GM19395 (cell line): ENCODE data around the gene FHIT.

Experiments used
- ATAC-seq: cut with Tn5 transposase; IDR thresholded peaks from one replicate; pipeline ENCODE4 v1.9.1; 2021; ENCODE audit warnings: mild to moderate bottlenecking, moderate library complexity; ENCODE audit not compliant: unreplicated experiment

The FHIT gene

GRCh38 chr3:59798372-59799086 is 1452.7 kb downstream of the FHIT start:
- no peak for ATAC-seq

DNA sequence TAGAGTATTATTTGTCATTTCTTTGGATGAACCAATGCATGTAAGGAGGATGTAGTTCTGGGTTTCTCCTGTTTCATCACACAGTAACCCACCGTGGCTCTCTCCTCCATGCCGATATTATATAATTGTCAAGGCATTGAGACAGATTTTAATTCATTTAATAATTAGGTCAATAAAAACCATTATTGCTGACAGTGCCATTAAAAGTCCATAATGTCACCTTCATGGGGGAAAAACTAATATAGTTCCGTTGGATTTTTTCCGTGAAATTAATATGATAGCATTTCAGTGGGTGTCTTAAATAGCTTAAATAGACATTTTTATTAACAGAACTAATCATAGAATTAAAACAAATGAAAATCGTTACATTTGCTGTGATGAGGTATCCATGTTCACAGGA is 1453.7 kb downstream of the FHIT start:
- ATAC-seq = no peak

- ATAC-seq = no peak
Observed at GRCh38 chr3:59796456-59796855, 1454.8 kb downstream of the FHIT start.

DNA sequence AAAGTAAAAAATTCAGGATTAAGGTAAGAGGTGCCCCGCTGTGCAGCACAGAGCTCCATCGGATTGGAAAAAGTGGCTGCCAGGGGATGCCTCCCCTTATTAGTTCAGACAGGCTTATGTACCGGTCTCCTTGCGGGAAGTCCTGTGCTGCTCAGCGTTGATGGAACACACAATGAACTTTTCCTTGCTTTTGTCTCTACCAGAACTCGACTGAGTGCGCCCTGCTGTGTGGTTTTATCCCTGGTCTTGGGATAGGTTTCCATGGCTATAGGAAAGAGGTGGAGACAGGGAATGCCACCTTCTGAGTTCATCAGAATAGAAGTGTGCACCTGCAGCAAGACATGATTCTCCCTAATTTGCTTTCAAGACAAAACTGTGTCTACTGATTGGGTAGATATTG is 1455.5 kb downstream of the FHIT start:
- no peak for ATAC-seq

GRCh38 chr3:59793976-59794375 is 1457.3 kb downstream of the FHIT start:
- ATAC-seq = no peak

- no peak for ATAC-seq
Observed at GRCh38 chr3:59791774-59792308, 1459.4 kb downstream of the FHIT start.

DNA sequence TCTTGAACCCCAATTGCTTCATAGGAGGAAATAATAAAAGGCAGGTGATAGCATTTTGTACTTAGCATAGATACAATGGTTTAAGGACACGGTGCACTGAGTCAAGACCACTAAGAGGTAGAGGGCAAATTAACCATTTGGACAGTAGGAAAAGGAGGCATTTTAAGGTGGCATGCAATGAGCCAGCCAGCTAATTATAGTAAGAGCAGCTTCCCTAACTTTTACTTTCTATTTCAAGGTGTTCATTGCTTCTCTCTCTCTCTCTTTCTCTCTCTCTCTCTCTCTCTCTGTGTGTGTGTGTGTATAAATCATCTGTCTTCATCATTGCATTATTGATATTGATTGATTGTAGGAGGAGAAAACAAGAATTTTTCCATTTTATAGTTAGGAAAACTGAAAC is 1461.0 kb downstream of the FHIT start:
- no peak for ATAC-seq

- ATAC-seq = no peak
Observed at GRCh38 chr3:59788801-59789200, 1462.5 kb downstream of the FHIT start.

- ATAC-seq = no peak
Observed at GRCh38 chr3:59788133-59788532, 1463.1 kb downstream of the FHIT start.

GRCh38 chr3:59786374-59786773 is 1464.9 kb downstream of the FHIT start:
- no peak for ATAC-seq

DNA sequence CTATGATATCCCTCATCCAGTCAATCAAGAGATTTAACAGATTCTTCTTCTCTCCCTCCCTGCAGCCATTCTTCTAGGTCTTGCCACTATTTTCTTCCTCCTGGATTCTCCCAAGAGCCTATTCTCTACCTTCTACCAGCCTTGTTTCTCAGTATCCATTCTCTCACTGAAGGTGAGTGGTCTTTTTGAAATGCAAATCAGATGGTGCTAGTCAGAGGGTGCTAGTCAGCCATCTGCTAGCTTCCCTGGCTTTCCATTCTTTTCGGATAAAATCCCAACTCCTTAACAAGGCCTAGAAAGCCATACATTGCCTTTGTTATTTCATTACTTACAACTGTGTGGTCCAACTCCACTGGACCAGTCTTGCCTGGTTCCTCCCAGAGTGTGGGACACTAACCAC is 1467.1 kb downstream of the FHIT start:
- no peak for ATAC-seq

- no peak for ATAC-seq
Observed at GRCh38 chr3:59783468-59783988, 1467.7 kb downstream of the FHIT start.

GRCh38 chr3:59782664-59783063 is 1468.6 kb downstream of the FHIT start:
- no peak for ATAC-seq

- ATAC-seq = no peak
Observed at GRCh38 chr3:59780209-59780608, 1471.0 kb downstream of the FHIT start.

GRCh38 chr3:59779260-59779659 is 1472.0 kb downstream of the FHIT start:
- no peak for ATAC-seq

GRCh38 chr3:59777667-59778077 is 1473.6 kb downstream of the FHIT start:
- no peak for ATAC-seq

DNA sequence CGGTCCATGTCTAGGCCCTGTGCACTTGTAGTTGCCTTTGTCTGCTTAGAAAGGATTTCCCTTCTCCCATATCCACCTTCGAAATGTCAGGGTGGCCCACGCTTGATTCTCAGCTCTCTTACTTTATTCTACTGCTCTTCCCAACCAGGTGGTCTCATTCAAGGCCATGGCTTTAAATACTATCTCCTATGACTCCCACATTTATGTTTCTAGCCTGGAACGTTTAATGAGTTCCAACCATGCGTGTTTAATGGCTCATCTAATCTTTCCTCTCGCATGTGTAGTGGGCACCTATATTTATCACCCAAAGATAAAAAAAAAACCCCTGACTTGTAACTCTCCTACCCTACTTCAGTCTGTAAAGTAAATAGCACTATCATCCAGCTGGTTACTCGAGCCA is 1474.2 kb downstream of the FHIT start:
- ATAC-seq = no peak

GRCh38 chr3:59775761-59776325 is 1475.4 kb downstream of the FHIT start:
- no peak for ATAC-seq

DNA sequence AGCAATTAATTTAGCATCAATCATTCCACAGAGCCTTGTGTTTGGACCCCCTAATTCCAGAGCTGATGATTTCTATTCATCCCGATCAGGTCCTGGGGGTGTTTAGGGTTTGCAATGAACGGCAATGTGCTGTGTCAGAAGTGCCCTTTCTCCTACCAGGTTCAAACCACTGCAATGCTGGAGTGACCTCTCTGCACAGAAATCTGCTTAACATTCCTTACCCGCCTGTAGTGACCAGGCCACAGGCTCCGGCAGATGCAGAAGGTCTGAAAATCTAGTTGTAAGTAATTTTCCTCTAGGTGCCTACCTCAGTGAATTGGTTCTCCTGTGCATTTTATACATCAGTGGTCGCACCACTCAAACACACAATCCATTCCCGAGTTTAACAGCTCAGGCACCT is 1476.1 kb downstream of the FHIT start:
- ATAC-seq = no peak

DNA sequence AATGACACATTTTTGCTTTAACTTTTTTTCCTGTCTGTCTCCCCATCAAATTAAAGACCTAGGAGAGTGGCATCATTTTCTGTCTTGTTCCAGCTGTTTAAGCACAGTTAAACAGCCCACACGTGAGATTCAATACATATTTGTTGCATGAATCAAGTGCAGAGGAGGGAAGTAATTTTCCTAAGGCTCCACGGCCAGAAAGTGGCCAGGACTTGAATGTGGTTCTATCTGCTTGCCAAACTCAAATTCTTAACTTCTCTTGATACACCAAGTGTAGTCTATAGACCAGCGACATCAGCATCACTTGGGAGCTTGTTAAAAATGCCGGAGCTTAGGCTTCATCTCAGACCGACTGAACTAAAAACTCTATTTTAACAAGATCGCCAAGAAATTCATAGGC is 1476.6 kb downstream of the FHIT start:
- no peak for ATAC-seq

- ATAC-seq = no peak
Observed at GRCh38 chr3:59774000-59774399, 1477.3 kb downstream of the FHIT start.
